ENCODE data around the gene FHOD3. TPM values are rescaled to one million over a fixed set of nuclear protein-coding genes. Genes with fewer than 3 reads are reported as not detected.

The FHOD3 gene
- total and polyA plus RNA-seq, 2 of the 4 experiments (the other 2 are of a cell fraction) = 14.6 to 16.0 TPM

GRCh38 chr18:36333414-36333813 lies 35.9 kb downstream of the FHOD3 start:
- Histone ChIP-seq H2BK20ac (ENCODE audit: low read depth, low read length) (no peak overlapping the region), H2AK5ac (ENCODE audit: low read depth, low read length) (no peak overlapping the region), H3K79me1 (ENCODE audit: low read depth in 1 of 2, low read length in 2 of 2) (peaks cover 7 to 22% of the 10 kb centered on the region in 2 experiments; a peak in 2 of 4 replicates), H3K4me2 (ENCODE audit: low read depth, low read length) (no peak overlapping the region), H4K91ac (ENCODE audit: insufficient read depth, low read depth, low read length) (no peak overlapping the region), H3K18ac (ENCODE audit: low read depth, low read length) (no peak overlapping the region), H3K23ac (ENCODE audit: low read depth, low read length) (no peak overlapping the region), H2BK120ac (ENCODE audit: low read depth, low read length) (no peak overlapping the region), H3K9me3 (ENCODE audit: control insufficient read depth, insufficient read depth, low read length) (no peaks in the 10 kb centered on the region), H2AK9ac (replicated peaks; ENCODE audit: low read depth, low read length, poor library complexity) (no peak overlapping the region), H3K14ac (replicated peaks; ENCODE audit: low read depth, low read length) (no peak overlapping the region), H2BK15ac (ENCODE audit: low read depth, low read length) (no peak overlapping the region), H3K36me3 (ENCODE audit: control insufficient read depth, insufficient read depth, low read length) (no peaks in the 10 kb centered on the region), H2BK5ac (ENCODE audit: low read depth, low read length, poor library complexity, severe bottlenecking) (no peak overlapping the region), H3K9me1 (ENCODE audit: insufficient read depth, low read length) (peaks cover 11% of the 10 kb centered on the region), H3K9ac (ENCODE audit: low read depth, low read length) (no peak overlapping the region), H4K8ac (ENCODE audit: low read depth in 2 of 2, low read length in 2 of 2) (no peak overlapping the region), H4K5ac (ENCODE audit: low read depth, low read length) (no peak overlapping the region), H3K27me3 (ENCODE audit: control insufficient read depth, insufficient read depth, low read length) (no peaks in the 10 kb centered on the region), H3K4ac (ENCODE audit: low read depth, low read length) (no peak overlapping the region), H3K4me1 (ENCODE audit: control insufficient read depth, insufficient read depth, low read length) (peaks cover 16% of the 10 kb centered on the region), H3K4me3 (ENCODE audit: insufficient read depth, low read depth, low read length) (no peak overlapping the region), H4K20me1 (ENCODE audit: insufficient read depth, low read length) (no peaks in the 10 kb centered on the region; the same call in 1 of the 2 replicates), H3K56ac (ENCODE audit: extremely low read depth, insufficient read depth, low read length) (no peak overlapping the region), H2AFZ (replicated peaks; ENCODE audit: low read length, poor library complexity) (no peak overlapping the region), H3K27ac (ENCODE audit: insufficient read depth, low read length) (no peak overlapping the region)
- TF ChIP-seq NFE2L2 (IDR thresholded peaks at IDR 0.05; ENCODE audit: low read depth, low read length) (no peak), CEBPB (IDR thresholded peaks at IDR 0.05; ENCODE audit: low read depth, low read length) (peak; percentile 32; the same call in 1 of the 2 replicates), MAZ (IDR thresholded peaks at IDR 0.05; ENCODE audit: borderline replicate concordance, low read depth, low read length) (no peak), BHLHE40 (IDR thresholded peaks at IDR 0.05; ENCODE audit: low read depth, low read length) (peak; percentile 20; the same call in 1 of the 2 replicates)
- TF ChIP-seq, protein P1, sequence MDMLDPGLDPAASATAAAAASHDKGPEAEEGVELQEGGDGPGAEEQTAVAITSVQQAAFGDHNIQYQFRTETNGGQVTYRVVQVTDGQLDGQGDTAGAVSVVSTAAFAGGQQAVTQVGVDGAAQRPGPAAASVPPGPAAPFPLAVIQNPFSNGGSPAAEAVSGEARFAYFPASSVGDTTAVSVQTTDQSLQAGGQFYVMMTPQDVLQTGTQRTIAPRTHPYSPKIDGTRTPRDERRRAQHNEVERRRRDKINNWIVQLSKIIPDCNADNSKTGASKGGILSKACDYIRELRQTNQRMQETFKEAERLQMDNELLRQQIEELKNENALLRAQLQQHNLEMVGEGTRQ (IDR thresholded peaks at IDR 0.05; ENCODE audit: low read depth, low read length) = no peak
- CTCF ChIA-PET = interaction anchor here (1.0 to 1.1 kb wide), 2 partner anchors 18 to 52 kb away, joined by 3 read pairs; no protein-coding TSS in a partner anchor
- dilution Hi-C loops (cut with HindIII; ENCODE audit: low sequenced_read_pairs, unreplicated experiment) (no loop called here), in situ Hi-C loops (cut with MboI; ENCODE audit: low sequenced_read_pairs) (no loop called here), intact Hi-C loops (cut with micrococcal nuclease) (no loop called here)
- no TSS peak for BruUV-seq (replicated peaks)
- WGBS, 2 experiments (ENCODE audit: extremely low coverage in 2 of 2, insufficient read length in 1 of 2) = no CpG with 5 or more reads among the region's 3 CpGs
- POLR2A ChIA-PET (ENCODE audit: unreplicated experiment) = no interaction called here
- ATAC-seq (ENCODE audit: low read depth) (peak; percentile 43; the same call in 1 of the 2 replicates), DNase-seq (peak; percentile 62)

Measured in IMR-90 (cell line).